K562 (cell line): ENCODE data around the gene KIF23.

Experiments
- HOMEZ ChIP-seq: fragments of 250-450 bp; sonication (Bioruptor Pico); IDR thresholded peaks from 2 replicates; pipeline ENCODE4 v1.4.0; 2020; ENCODE audit warnings: mild to moderate bottlenecking, moderate library complexity
- MXI1 ChIP-seq: IDR thresholded peaks from 2 replicates; pipeline ENCODE4 v1.6.1; 2011; ENCODE audit warnings: low read depth, mild to moderate bottlenecking, improper control_type of control experiment, low read length
- POLR2A ChIP-seq: fragments of 450-650 bp; conservative IDR thresholded peaks from 2 replicates; pipeline ENCODE4 v1.6.1; 2016
- SNRNP70 ChIP-seq: fragments of 200-400 bp; formaldehyde crosslinking; optimal IDR thresholded peaks from 2 replicates; pipeline ENCODE3; 2017; ENCODE audit warnings: low read depth, low read length

GRCh38 chr15:69497076-69497475 is 82.9 kb downstream of the KIF23 start:
- no peak for TF ChIP-seq POLR2A
- TF ChIP-seq MXI1, result no peak
- TF ChIP-seq HOMEZ, result no peak
- TF ChIP-seq SNRNP70, result no peak
